Large intestine (tissue), 3 donors: Measurements from ENCODE around the gene HDAC4. TPM values are rescaled to one million over a fixed set of nuclear protein-coding genes. Genes with fewer than 3 reads are reported as not detected.

Experiments
- DNase-seq, 2 donors: peaks; one replicate each; pipeline versions ENCODE4 v3.0.0 to v3.0.0-alpha.2; 2013
- H3K27ac ChIP-seq: one replicate; pipeline ENCODE4 v1.5.1; 2013; ENCODE audit warnings: low read length
- H3K27me3 ChIP-seq: 2 replicates; pipeline ENCODE4 v1.6.1; 2013; ENCODE audit warnings: low read length; ENCODE audit not compliant: control insufficient read depth, insufficient read depth
- H3K36me3 ChIP-seq: 2 replicates; pipeline ENCODE4 v1.6.1; 2013; ENCODE audit warnings: low read length; ENCODE audit not compliant: control insufficient read depth, insufficient read depth
- H3K4me1 ChIP-seq: one replicate; pipeline ENCODE4 v1.6.1; 2013; ENCODE audit warnings: low read length; ENCODE audit not compliant: control insufficient read depth, insufficient read depth
- H3K4me3 ChIP-seq: one replicate; pipeline ENCODE4 v1.5.1; 2013; ENCODE audit warnings: low read length
- H3K9me3 ChIP-seq: one replicate; pipeline ENCODE4 v1.6.1; 2013; ENCODE audit warnings: mild to moderate bottlenecking, low read depth, low read length, moderate library complexity; ENCODE audit not compliant: control insufficient read depth
- WGBS: methylation state at CpG from one replicate; pipeline ENCODE4 v1.1.5; 2013; ENCODE audit warnings: low lambda C conversion rate; ENCODE audit not compliant: insufficient coverage; 5-methylcytosine and 5-hydroxymethylcytosine counted together
- polyA plus RNA-seq: library from polyadenylated mRNA; unstranded; fragments of 120-200 nt; gene quantifications from one replicate; pipeline ENCODE4 v1.2.1, GENCODE V29; 2013

Gene HDAC4
- polyA plus RNA-seq, 1 donor: 10.7 TPM

- H3K4me1 ChIP-seq: no peaks in the 10 kb centered on the region
- no CpG with 5 or more reads among the region's 16 CpGs for WGBS
- peaks cover 3% of the 10 kb centered on the region for H3K9me3 ChIP-seq
- peak in 1 of 2 donors; percentile 15 for DNase-seq
- peak overlapping the region; percentile 3 for H3K27ac ChIP-seq
- peaks cover 32% of the 10 kb centered on the region for H3K36me3 ChIP-seq
- no peak overlapping the region for H3K4me3 ChIP-seq
- no peaks in the 10 kb centered on the region for H3K27me3 ChIP-seq
Observed at GRCh38 chr2:239121600-239122012, 279.2 kb downstream of the HDAC4 start.

- H3K27ac ChIP-seq: no peak overlapping the region
- DNase-seq: no peak
- peaks cover 23% of the 10 kb centered on the region for H3K36me3 ChIP-seq
- no CpG with 5 or more reads among the region's 4 CpGs for WGBS
- H3K4me1 ChIP-seq: no peaks in the 10 kb centered on the region
- no peak overlapping the region for H3K4me3 ChIP-seq
- H3K9me3 ChIP-seq: peaks cover 3% of the 10 kb centered on the region
- H3K27me3 ChIP-seq: no peaks in the 10 kb centered on the region
Observed at GRCh38 chr2:239120664-239121063, 280.2 kb downstream of the HDAC4 start.

- no peak for DNase-seq
- 94% methylated on average over 6 of the region's 21 CpGs for WGBS
- H3K27ac ChIP-seq: no peak overlapping the region
- H3K27me3 ChIP-seq: no peaks in the 10 kb centered on the region
- H3K4me3 ChIP-seq: no peak overlapping the region
- H3K4me1 ChIP-seq: peaks cover 2% of the 10 kb centered on the region
- H3K36me3 ChIP-seq: peaks cover 11% of the 10 kb centered on the region
- H3K9me3 ChIP-seq: peaks cover under 1% of the 10 kb centered on the region
Observed at GRCh38 chr2:239119346-239120126, 281.3 kb downstream of the HDAC4 start.

GRCh38 chr2:239118675-239119211, 282.1 kb downstream of the HDAC4 start:
- no peak overlapping the region for H3K27ac ChIP-seq
- no CpG with 5 or more reads among the region's 18 CpGs for WGBS
- no peak for DNase-seq
- peaks cover 6% of the 10 kb centered on the region for H3K36me3 ChIP-seq
- no peaks in the 10 kb centered on the region for H3K27me3 ChIP-seq
- H3K4me3 ChIP-seq: no peak overlapping the region
- no peaks in the 10 kb centered on the region for H3K9me3 ChIP-seq
- H3K4me1 ChIP-seq: peaks cover 8% of the 10 kb centered on the region

- no peak overlapping the region for H3K27ac ChIP-seq
- H3K9me3 ChIP-seq: no peaks in the 10 kb centered on the region
- H3K36me3 ChIP-seq: peaks cover 2% of the 10 kb centered on the region
- WGBS: no CpG with 5 or more reads among the region's 26 CpGs
- H3K4me3 ChIP-seq: no peak overlapping the region
- no peak for DNase-seq
- no peaks in the 10 kb centered on the region for H3K27me3 ChIP-seq
- peaks cover 12% of the 10 kb centered on the region for H3K4me1 ChIP-seq
Observed at GRCh38 chr2:239118264-239118663, 282.6 kb downstream of the HDAC4 start.

GRCh38 chr2:239117831-239118230, 283.0 kb downstream of the HDAC4 start:
- no peak overlapping the region for H3K4me3 ChIP-seq
- no peak overlapping the region for H3K27ac ChIP-seq
- H3K9me3 ChIP-seq: no peaks in the 10 kb centered on the region
- WGBS: 80% methylated on average over 1 of the region's 18 CpGs
- peaks cover 15% of the 10 kb centered on the region for H3K4me1 ChIP-seq
- H3K27me3 ChIP-seq: no peaks in the 10 kb centered on the region
- peaks cover 2% of the 10 kb centered on the region for H3K36me3 ChIP-seq
- DNase-seq: no peak

- H3K27ac ChIP-seq: no peak overlapping the region
- H3K9me3 ChIP-seq: no peaks in the 10 kb centered on the region
- H3K27me3 ChIP-seq: no peaks in the 10 kb centered on the region
- H3K4me1 ChIP-seq: peaks cover 21% of the 10 kb centered on the region
- no CpG with 5 or more reads among the region's 25 CpGs for WGBS
- no peak overlapping the region for H3K4me3 ChIP-seq
- DNase-seq: no peak
- H3K36me3 ChIP-seq: peaks cover 5% of the 10 kb centered on the region
Observed at GRCh38 chr2:239116456-239117246, 284.2 kb downstream of the HDAC4 start.

GRCh38 chr2:239115616-239116015, 285.2 kb downstream of the HDAC4 start:
- peaks cover 13% of the 10 kb centered on the region for H3K36me3 ChIP-seq
- peaks cover 21% of the 10 kb centered on the region for H3K4me1 ChIP-seq
- no peaks in the 10 kb centered on the region for H3K27me3 ChIP-seq
- no peak overlapping the region for H3K4me3 ChIP-seq
- no CpG with 5 or more reads among the region's 9 CpGs for WGBS
- H3K9me3 ChIP-seq: no peaks in the 10 kb centered on the region
- DNase-seq: no peak
- H3K27ac ChIP-seq: no peak overlapping the region

- Histone ChIP-seq H3K27ac (no peak overlapping the region), H3K4me3 (no peak overlapping the region), H3K27me3 (no peaks in the 10 kb centered on the region), H3K4me1 (peaks cover 21% of the 10 kb centered on the region), H3K9me3 (no peaks in the 10 kb centered on the region), H3K36me3 (peaks cover 18% of the 10 kb centered on the region)
- no CpG with 5 or more reads among the region's 25 CpGs for WGBS
- no peak for DNase-seq
Observed at GRCh38 chr2:239114616-239115265, 286.1 kb downstream of the HDAC4 start.

- DNase-seq: peak in 1 of 2 donors; percentile 22
- Histone ChIP-seq H3K4me3 (no peak overlapping the region), H3K27me3 (no peaks in the 10 kb centered on the region), H3K9me3 (no peaks in the 10 kb centered on the region), H3K4me1 (peaks cover 24% of the 10 kb centered on the region), H3K27ac (peak overlapping the region; percentile 20), H3K36me3 (peaks cover 20% of the 10 kb centered on the region)
- WGBS: no CpG with 5 or more reads among the region's 9 CpGs
Observed at GRCh38 chr2:239114119-239114581, 286.7 kb downstream of the HDAC4 start.
